ENCODE results near the gene ITPRIP. TPM values are rescaled to one million over a fixed set of nuclear protein-coding genes. Genes with fewer than 3 reads are reported as not detected.

Gene ITPRIP
- total and polyA plus RNA-seq, 2 of the 8 experiments (the other 6 are each of a cell fraction or from before 2014, with no cell fraction given): 15.3 to 16.9 TPM

DNA sequence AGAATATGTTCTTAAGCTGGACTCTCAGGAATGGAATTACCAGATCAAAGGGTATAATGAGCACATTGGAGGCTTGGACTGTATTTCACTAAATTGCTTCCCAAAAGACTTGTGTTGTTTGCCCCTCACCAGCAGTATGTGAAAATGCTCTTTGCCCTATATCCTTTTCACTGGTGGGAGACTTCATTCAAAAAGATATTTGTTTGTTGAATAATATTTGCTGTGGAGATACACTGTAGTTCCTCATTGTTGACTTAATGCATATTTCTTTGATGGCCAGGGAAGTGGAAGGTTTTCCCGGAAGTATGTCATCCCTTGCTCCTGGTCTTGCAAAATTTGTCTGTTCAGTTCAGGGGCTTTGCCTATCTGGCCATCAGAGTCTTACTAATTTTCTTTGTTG is 49.9 kb downstream of the ITPRIP start:
- H3K23ac ChIP-seq (ENCODE audit: insufficient read length): no peak overlapping the region
- H3K56ac ChIP-seq (replicated peaks; ENCODE audit: insufficient read length, low read depth, low read length): no peak overlapping the region
- no peaks in the 10 kb centered on the region for H3K9me3 ChIP-seq (ENCODE audit: insufficient read depth in 2 of 2, low read depth in 1 of 2, low read length in 1 of 2)
- no peak overlapping the region for H4K5ac ChIP-seq (ENCODE audit: insufficient read length, low read depth, low read length)
- H3K4me2 ChIP-seq (ENCODE audit: insufficient read depth in 1 of 2, low read depth in 2 of 2, low read length in 2 of 2): no peak overlapping the region
- H3K79me1 ChIP-seq (ENCODE audit: low read depth, low read length): no peaks in the 10 kb centered on the region
- no peak overlapping the region for H3K14ac ChIP-seq (ENCODE audit: insufficient read length)
- peaks cover 0 to 3% (median 2%) of the 10 kb centered on the region in 4 experiments; a peak in 3 of 7 replicates for H3K4me1 ChIP-seq (replicated peaks in 1 of 4; ENCODE audit: control insufficient read depth in 3 of 4, insufficient read depth in 4 of 4, low read length in 3 of 4)
- DNase-seq (ENCODE audit: low read depth in 1 of 2, low spot score in 2 of 2) (no peak), FAIRE-seq (no peak)
- H3K79me2 ChIP-seq (ENCODE audit: control insufficient read depth in 1 of 2, insufficient read depth in 2 of 2, low read length in 2 of 2): no peaks in the 10 kb centered on the region
- POLR2A ChIA-PET (ENCODE audit: partially characterized antibody): interaction anchor here (1.7 kb wide), 1 partner anchor 19 kb away, joined by 7 read pairs; the partner anchor contains the start of gene GSTO2
- no peaks in the 10 kb centered on the region for H4K20me1 ChIP-seq (replicated peaks in 1 of 2; ENCODE audit: control insufficient read depth in 1 of 2, insufficient read depth in 2 of 2, low read length in 2 of 2)
- no peaks in the 10 kb centered on the region for H3K23me2 ChIP-seq (ENCODE audit: low read depth, low read length)
- H3K36me3 ChIP-seq (ENCODE audit: control insufficient read depth in 2 of 4, insufficient read depth in 4 of 4, low read length in 3 of 4): no peaks in the 10 kb centered on the region
- no peak overlapping the region for H3K9ac ChIP-seq (replicated peaks in 1 of 4; ENCODE audit: extremely low read depth in 1 of 4, low read depth in 3 of 4, low read length in 3 of 4)
- no peak overlapping the region for H2BK12ac ChIP-seq (ENCODE audit: low read depth, low read length)
- H4K91ac ChIP-seq (replicated peaks; ENCODE audit: insufficient read length, low read length): no peak overlapping the region
- 79% methylated on average over 1 of the region's 1 CpG; no CpG with 5 or more reads in 1 of the 2 experiments for WGBS, 2 experiments (ENCODE audit: extremely low coverage in 1 of 2, insufficient coverage in 1 of 2, insufficient read length in 1 of 2, insufficient replicate concordance in 2 of 2, low coverage in 1 of 2, low lambda C conversion rate in 2 of 2, missing lambda C conversion rate in 1 of 2)
- H2BK20ac ChIP-seq (ENCODE audit: low read length): no peak overlapping the region
- H3K4ac ChIP-seq (replicated peaks; ENCODE audit: insufficient read length, low read depth, low read length): no peak overlapping the region
- H2BK120ac ChIP-seq (replicated peaks; ENCODE audit: low read depth, low read length): no peak overlapping the region
- H4K8ac ChIP-seq (ENCODE audit: extremely low read depth, insufficient read depth, low read length): no peak overlapping the region
- no peak overlapping the region for H2AFZ ChIP-seq (ENCODE audit: low read length)
- no peak overlapping the region for H2AK5ac ChIP-seq (ENCODE audit: low read depth, low read length)
- H3K18ac ChIP-seq (ENCODE audit: extremely low read depth, low read length): no peak overlapping the region
- H2BK15ac ChIP-seq (ENCODE audit: low read length): no peak overlapping the region
- no peaks in the 10 kb centered on the region for H3K27me3 ChIP-seq (replicated peaks in 1 of 4; ENCODE audit: control insufficient read depth in 3 of 4, extremely low read depth in 1 of 4, insufficient read depth in 3 of 4, low read length in 3 of 4)
- H3K27ac ChIP-seq (ENCODE audit: low read depth, low read length): no peak overlapping the region
- CTCF ChIA-PET (ENCODE audit: partially characterized antibody): interaction anchor here (0.9 to 16.1 kb wide), 5 partner anchors 10 to 61 kb away, joined by 4 to 379 read pairs (median 17); partner anchors contain the start of gene CFAP58
- no peak overlapping the region for H2BK5ac ChIP-seq (ENCODE audit: low read depth, low read length)
- H3K4me3 ChIP-seq (ENCODE audit: extremely low read depth in 1 of 4, insufficient read depth in 2 of 4, low read depth in 3 of 4, low read length in 4 of 4): no peak overlapping the region
- no peak for TF ChIP-seq RXRA (IDR thresholded peaks at IDR 0.05; ENCODE audit: insufficient read depth, low read depth, low read length)
- TF ChIP-seq CBX8 (IDR thresholded peaks at IDR 0.05; ENCODE audit: borderline replicate concordance, low read depth, low read length): no peak
- TF ChIP-seq JUN (IDR thresholded peaks at IDR 0.05; ENCODE audit: low read depth, low read length): no peak
- TF ChIP-seq SP4 (IDR thresholded peaks at IDR 0.05; ENCODE audit: low read length): no peak
- TF ChIP-seq, protein P1, sequence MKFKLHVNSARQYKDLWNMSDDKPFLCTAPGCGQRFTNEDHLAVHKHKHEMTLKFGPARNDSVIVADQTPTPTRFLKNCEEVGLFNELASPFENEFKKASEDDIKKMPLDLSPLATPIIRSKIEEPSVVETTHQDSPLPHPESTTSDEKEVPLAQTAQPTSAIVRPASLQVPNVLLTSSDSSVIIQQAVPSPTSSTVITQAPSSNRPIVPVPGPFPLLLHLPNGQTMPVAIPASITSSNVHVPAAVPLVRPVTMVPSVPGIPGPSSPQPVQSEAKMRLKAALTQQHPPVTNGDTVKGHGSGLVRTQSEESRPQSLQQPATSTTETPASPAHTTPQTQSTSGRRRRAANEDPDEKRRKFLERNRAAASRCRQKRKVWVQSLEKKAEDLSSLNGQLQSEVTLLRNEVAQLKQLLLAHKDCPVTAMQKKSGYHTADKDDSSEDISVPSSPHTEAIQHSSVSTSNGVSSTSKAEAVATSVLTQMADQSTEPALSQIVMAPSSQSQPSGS (IDR thresholded peaks at IDR 0.05; ENCODE audit: low read length): no peak
- no peak for TF ChIP-seq CHD1 (IDR thresholded peaks at IDR 0.05; ENCODE audit: low read depth, low read length)

Data from H1 (cell line).